IMR-90 (cell line): ENCODE results near the gene RHOH. TPM values are rescaled to one million over a fixed set of nuclear protein-coding genes. Genes with fewer than 3 reads are reported as not detected.

ENCODE experiments used
- ATAC-seq: fragments of 200-7000 bp; cut with Tn5 transposase; 2 replicates; pipeline ENCODE4 v1.9.1; 2020; ENCODE audit warnings: low read depth, mild to moderate bottlenecking, moderate library complexity
- BruUV-seq: library from RNA; stranded (reverse); fragments of 400-500 nt; replicated peaks from 2 replicates; lab custom pipeline; 2021; lab: Mats Ljungman, UMichigan
- CTCF ChIA-PET: fragments of 300-600 bp; formaldehyde crosslinking; extraction: SDS; loops from one replicate; lab custom pipeline; 2021; ENCODE audit warnings: antibody characterized with exemption; lab: Yijun Ruan, JAX
- POLR2A ChIA-PET: fragments of 300-600 bp; sonication (Branson Sonifier 250); formaldehyde crosslinking; loops from one replicate; lab custom pipeline; 2022; ENCODE audit warnings: antibody characterized with exemption; ENCODE audit not compliant: unreplicated experiment; lab: Charles Lee
- DNase-seq: peaks from one replicate; pipeline ENCODE4 v3.0.0; 2013
- H2AFZ ChIP-seq: replicated peaks from 2 replicates; pipeline ENCODE3; 2013; ENCODE audit warnings: low read length, mild to moderate bottlenecking; ENCODE audit not compliant: poor library complexity
- H2AK5ac ChIP-seq: 2 replicates; pipeline ENCODE4 v1.6.1; 2013; ENCODE audit warnings: low read depth, low read length, inconsistent platforms
- H2AK9ac ChIP-seq: replicated peaks from 2 replicates; pipeline ENCODE3; 2013; ENCODE audit warnings: mild to moderate bottlenecking, low read depth, low read length, moderate library complexity; ENCODE audit not compliant: poor library complexity
- H2BK120ac ChIP-seq: 2 replicates; pipeline ENCODE4 v1.6.1; 2013; ENCODE audit warnings: low read depth, low read length, inconsistent platforms
- H2BK15ac ChIP-seq: 3 replicates; pipeline ENCODE4 v1.6.1; 2013; ENCODE audit warnings: low read depth, low read length, inconsistent platforms
- H2BK20ac ChIP-seq: 2 replicates; pipeline ENCODE4 v1.6.1; 2013; ENCODE audit warnings: low read depth, mild to moderate bottlenecking, inconsistent platforms, low read length, moderate library complexity
- H2BK5ac ChIP-seq: 2 replicates; pipeline ENCODE4 v1.6.1; 2013; ENCODE audit warnings: mild to moderate bottlenecking, low read depth, low read length, inconsistent platforms; ENCODE audit not compliant: poor library complexity, severe bottlenecking
- H3K14ac ChIP-seq: replicated peaks from 2 replicates; pipeline ENCODE4 v1.6.1; 2013; ENCODE audit warnings: low read depth, low read length, inconsistent platforms
- H3K18ac ChIP-seq: 2 replicates; pipeline ENCODE4 v1.6.1; 2013; ENCODE audit warnings: low read depth, low read length, control low read depth
- H3K23ac ChIP-seq: 2 replicates; pipeline ENCODE4 v1.6.1; 2013; ENCODE audit warnings: low read depth, low read length, inconsistent platforms
- H3K27ac ChIP-seq: 2 replicates; pipeline ENCODE4 v1.5.1; 2013; ENCODE audit warnings: mild to moderate bottlenecking, control low read depth, low read length; ENCODE audit not compliant: insufficient read depth
- H3K27me3 ChIP-seq: 2 replicates; pipeline ENCODE4 v1.6.1; 2013; ENCODE audit warnings: low read length; ENCODE audit not compliant: control insufficient read depth, insufficient read depth
- H3K36me3 ChIP-seq: 2 replicates; pipeline ENCODE4 v1.6.1; 2013; ENCODE audit warnings: low read length, mixed read lengths; ENCODE audit not compliant: control insufficient read depth, insufficient read depth
- H3K4ac ChIP-seq: 2 replicates; pipeline ENCODE4 v1.6.1; 2013; ENCODE audit warnings: low read depth, low read length, inconsistent platforms
- H3K4me1 ChIP-seq: 2 replicates; pipeline ENCODE4 v1.6.1; 2013; ENCODE audit warnings: low read length, mixed read lengths; ENCODE audit not compliant: control insufficient read depth, insufficient read depth
- H3K4me2 ChIP-seq: 2 replicates; pipeline ENCODE4 v1.6.1; 2013; ENCODE audit warnings: low read depth, mild to moderate bottlenecking, control low read depth, low read length, moderate library complexity
- H3K4me3 ChIP-seq: 2 replicates; pipeline ENCODE4 v1.5.1; 2013; ENCODE audit warnings: low read depth, mild to moderate bottlenecking, control low read depth, low read length, moderate library complexity; ENCODE audit not compliant: insufficient read depth
- H3K56ac ChIP-seq: 2 replicates; pipeline ENCODE4 v1.6.1; 2013; ENCODE audit warnings: low read length, inconsistent platforms; ENCODE audit not compliant: insufficient read depth; ENCODE audit errors: extremely low read depth
- H3K79me1 ChIP-seq, 2 experiments: 2 replicates each; pipeline ENCODE4 v1.6.1; 2013; ENCODE audit warnings: low read length in 2 of 2, inconsistent platforms in 1 of 2, low read depth in 1 of 2
- H3K9ac ChIP-seq: 2 replicates; pipeline ENCODE4 v1.6.1; 2013; ENCODE audit warnings: low read depth, low read length, control low read depth
- H3K9me1 ChIP-seq: 2 replicates; pipeline ENCODE4 v1.6.1; 2013; ENCODE audit warnings: low read length, inconsistent platforms; ENCODE audit not compliant: insufficient read depth
- H3K9me3 ChIP-seq: 2 replicates; pipeline ENCODE4 v1.6.1; 2013; ENCODE audit warnings: low read length; ENCODE audit not compliant: control insufficient read depth, insufficient read depth
- H4K20me1 ChIP-seq: 2 replicates; pipeline ENCODE4 v1.6.1; 2013; ENCODE audit warnings: low read length, inconsistent platforms; ENCODE audit not compliant: insufficient read depth
- H4K5ac ChIP-seq: 2 replicates; pipeline ENCODE4 v1.6.1; 2013; ENCODE audit warnings: mild to moderate bottlenecking, low read depth, low read length, control low read depth
- H4K8ac ChIP-seq, 2 experiments: 2 replicates each; pipeline ENCODE4 v1.6.1; 2013; ENCODE audit warnings: low read depth in 2 of 2, low read length in 2 of 2, control low read depth in 1 of 2, inconsistent platforms in 1 of 2
- H4K91ac ChIP-seq: 2 replicates; pipeline ENCODE4 v1.6.1; 2013; ENCODE audit warnings: low read depth, low read length, inconsistent platforms; ENCODE audit not compliant: insufficient read depth
- BHLHE40 ChIP-seq: fragments of 150-350 bp; IDR thresholded peaks from 2 replicates; pipeline ENCODE4 v1.6.1; 2016; ENCODE audit warnings: mild to moderate bottlenecking, low read depth, low read length
- CEBPB ChIP-seq: IDR thresholded peaks from 2 replicates; pipeline ENCODE4 v1.6.1; 2012; ENCODE audit warnings: low read depth, low read length, improper control_type of control experiment
- CHD1 ChIP-seq: IDR thresholded peaks from 2 replicates; pipeline ENCODE4 v1.6.1; 2012; ENCODE audit warnings: low read depth, low read length, improper control_type of control experiment
- CTCF ChIP-seq: conservative IDR thresholded peaks from 2 replicates; pipeline ENCODE4 v1.5.1; 2012; ENCODE audit warnings: mild to moderate bottlenecking, low read depth, low read length, improper control_type of control experiment
- ELK1 ChIP-seq: fragments of 150-350 bp; IDR thresholded peaks from 2 replicates; pipeline ENCODE4 v1.6.1; 2016; ENCODE audit warnings: low read depth, mild to moderate bottlenecking, low read length, moderate library complexity, borderline replicate concordance
- FOS ChIP-seq: fragments of 150-350 bp; IDR thresholded peaks from 2 replicates; pipeline ENCODE4 v1.6.1; 2016; ENCODE audit warnings: low read depth, low read length
- MAFK ChIP-seq: IDR thresholded peaks from 2 replicates; pipeline ENCODE4 v1.6.1; 2012; ENCODE audit warnings: low read depth, low read length, improper control_type of control experiment
- MAZ ChIP-seq: IDR thresholded peaks from 2 replicates; pipeline ENCODE4 v1.6.1; 2012; ENCODE audit warnings: low read depth, mild to moderate bottlenecking, low read length, improper control_type of control experiment, moderate library complexity, borderline replicate concordance
- MXI1 ChIP-seq: IDR thresholded peaks from 2 replicates; pipeline ENCODE4 v1.6.1; 2012; ENCODE audit warnings: low read depth, mild to moderate bottlenecking, low read length, moderate library complexity, borderline replicate concordance
- NFE2L2 ChIP-seq: fragments of 150-350 bp; IDR thresholded peaks from 2 replicates; pipeline ENCODE4 v1.6.1; 2016; ENCODE audit warnings: low read depth, mild to moderate bottlenecking, low read length
- POLR2A ChIP-seq: IDR thresholded peaks from 2 replicates; pipeline ENCODE4 v1.6.1; 2012; ENCODE audit warnings: mild to moderate bottlenecking, low read depth, low read length
- RAD21 ChIP-seq: IDR thresholded peaks from 2 replicates; pipeline ENCODE4 v1.6.1; 2012; ENCODE audit warnings: low read length, improper control_type of control experiment
- RCOR1 ChIP-seq: IDR thresholded peaks from 2 replicates; pipeline ENCODE4 v1.6.1; 2012; ENCODE audit warnings: mild to moderate bottlenecking, low read length, improper control_type of control experiment; ENCODE audit not compliant: insufficient replicate concordance
- RFX5 ChIP-seq: IDR thresholded peaks from 2 replicates; pipeline ENCODE4 v1.8.0; 2012; ENCODE audit warnings: low read depth, mild to moderate bottlenecking, low read length, moderate library complexity
- SMC3 ChIP-seq: fragments of 150-350 bp; IDR thresholded peaks from 2 replicates; pipeline ENCODE4 v1.6.1; 2016; ENCODE audit warnings: low read depth, mild to moderate bottlenecking, antibody characterized with exemption, low read length, moderate library complexity
- USF2 ChIP-seq: fragments of 150-350 bp; IDR thresholded peaks from 2 replicates; pipeline ENCODE4 v1.6.1; 2017; ENCODE audit warnings: mild to moderate bottlenecking, antibody characterized with exemption, low read length, low read depth
- WGBS, 2 experiments: methylation state at CpG; one replicate each; pipeline versions ENCODE4 v1.1.5 to v1.1.7; 2013; ENCODE audit warnings: missing lambda C conversion rate in 2 of 2; ENCODE audit not compliant: insufficient read length in 1 of 2; ENCODE audit errors: extremely low coverage in 2 of 2; 5-methylcytosine and 5-hydroxymethylcytosine counted together
- dilution Hi-C: fragments of 300-500 bp; cut with HindIII; formaldehyde crosslinking; loops from one replicate; pipeline ENCODE4 v1.14.3; 2018; ENCODE audit warnings: low sequenced_read_pairs; ENCODE audit not compliant: unreplicated experiment
- in situ Hi-C: fragments of 300-500 bp; cut with MboI; formaldehyde crosslinking; loops from 3 replicates; pipeline ENCODE4 v1.14.3; 2019; ENCODE audit warnings: low sequenced_read_pairs, inconsistent platforms, mixed read lengths
- intact Hi-C: fragments of 100-400 bp; cut with micrococcal nuclease; formaldehyde crosslinking; loops from 2 replicates; pipeline ENCODE4 v1.10.0; 2022
- polyA plus RNA-seq, 3 experiments: library from polyadenylated mRNA; depleted of rRNA; stranded (reverse); fragments of >200 nt; gene quantifications; 2 replicates each; pipeline ENCODE4 v1.2.3, GENCODE V29; 2012; ENCODE audit warnings: low replicate concordance in 1 of 3
- total RNA-seq: library from RNA; depleted of rRNA; stranded (reverse); fragments of >200 nt; gene quantifications from 2 replicates; pipeline ENCODE4 v1.2.3, GENCODE V29; 2012

Gene RHOH
- total and polyA plus RNA-seq, 2 of the 4 experiments (the other 2 are of a cell fraction), result not detected

- Histone ChIP-seq H4K8ac (no peak overlapping the region), H3K79me1 (no peaks in the 10 kb centered on the region), H3K4ac (no peak overlapping the region), H2AFZ (no peak overlapping the region), H2BK5ac (no peak overlapping the region), H3K14ac (no peak overlapping the region), H3K4me3 (no peak overlapping the region), H4K20me1 (no peaks in the 10 kb centered on the region), H3K9me1 (no peaks in the 10 kb centered on the region), H3K9me3 (no peaks in the 10 kb centered on the region), H3K56ac (no peak overlapping the region), H2BK20ac (no peak overlapping the region), H3K4me2 (no peak overlapping the region), H2AK5ac (no peak overlapping the region), H3K27ac (no peak overlapping the region), H2BK120ac (no peak overlapping the region), H3K36me3 (no peaks in the 10 kb centered on the region), H2BK15ac (no peak overlapping the region), H4K91ac (no peak overlapping the region), H4K5ac (no peak overlapping the region), H2AK9ac (no peak overlapping the region), H3K18ac (no peak overlapping the region), H3K9ac (no peak overlapping the region), H3K27me3 (no peaks in the 10 kb centered on the region; the same call in none of the 2 replicates), H3K4me1 (no peaks in the 10 kb centered on the region), H3K23ac (no peak overlapping the region)
- BruUV-seq, result no TSS peak
- no CpG with 5 or more reads among the region's 4 CpGs for WGBS, 2 experiments
- TF ChIP-seq CEBPB (no peak), POLR2A (no peak), ELK1 (no peak), CHD1 (no peak), MXI1 (no peak), SMC3 (no peak), NFE2L2 (no peak), BHLHE40 (no peak), CTCF (no peak), RFX5 (no peak), RAD21 (no peak), MAFK (no peak), FOS (no peak), USF2 (no peak), RCOR1 (no peak), MAZ (no peak)
- intact Hi-C loops (no loop called here), in situ Hi-C loops (no loop called here), dilution Hi-C loops (no loop called here)
- ATAC-seq, result no peak
- POLR2A ChIA-PET, result no interaction called here
- CTCF ChIA-PET, result no interaction called here
- DNase-seq, result no peak
Measured at GRCh38 chr4:40276546-40276945, 79.7 kb downstream of the RHOH start.
